ENCODE measurements around the gene CRABP1.
A peak's percentile ranks its signal among the peaks of the same experiment; 100 is the strongest.

The CRABP1 gene

GRCh38 chr15:78340231-78341056 lies at the start of gene CRABP1:
TSS of gene CRABP1 (plus strand) at chr15:78340353. CDS start at chr15:78340429, 76 bp downstream.
- DNase-seq (ENCODE audit: low read depth) = no peak

GRCh38 chr15:78291052-78291451 lies 49.1 kb upstream of the CRABP1 start:
- no peak for DNase-seq (ENCODE audit: low read depth)

- no peak for DNase-seq (ENCODE audit: low read depth)
These were observed 48.5 kb upstream of the CRABP1 start for GRCh38 chr15:78291698-78292097.

- no peak for DNase-seq (ENCODE audit: low read depth)
These were observed 47.9 kb upstream of the CRABP1 start for GRCh38 chr15:78292219-78292618.

- peak; percentile 82 for DNase-seq (ENCODE audit: low read depth)
These were observed 40.8 kb upstream of the CRABP1 start, which contains the start of gene SKIC8 for GRCh38 chr15:78299101-78299930. TSS of gene SKIC8 (minus strand) at chr15:78299609. CDS start at chr15:78295686, 3,923 bp downstream.

- DNase-seq (ENCODE audit: low read depth) = no peak
These were observed 38.8 kb upstream of the CRABP1 start for GRCh38 chr15:78301326-78301725.

- no peak for DNase-seq (ENCODE audit: low read depth)
These were observed 38.3 kb upstream of the CRABP1 start for GRCh38 chr15:78301828-78302227.

GRCh38 chr15:78302579-78303312 lies 37.4 kb upstream of the CRABP1 start:
- no peak for DNase-seq (ENCODE audit: low read depth)

- DNase-seq (ENCODE audit: low read depth) = no peak
These were observed 35.7 kb upstream of the CRABP1 start for GRCh38 chr15:78304216-78305066.

GRCh38 chr15:78306176-78306774 lies 33.9 kb upstream of the CRABP1 start:
- DNase-seq (ENCODE audit: low read depth) = no peak

GRCh38 chr15:78307976-78308375 lies 32.2 kb upstream of the CRABP1 start:
- no peak for DNase-seq (ENCODE audit: low read depth)

- DNase-seq (ENCODE audit: low read depth) = peak; percentile 14
These were observed 31.6 kb upstream of the CRABP1 start for GRCh38 chr15:78308422-78309032.

GRCh38 chr15:78311292-78311691 lies 28.9 kb upstream of the CRABP1 start:
- no peak for DNase-seq (ENCODE audit: low read depth)

- no peak for DNase-seq (ENCODE audit: low read depth)
These were observed 27.6 kb upstream of the CRABP1 start for GRCh38 chr15:78312536-78312935.

GRCh38 chr15:78312957-78313356 lies 27.2 kb upstream of the CRABP1 start:
- no peak for DNase-seq (ENCODE audit: low read depth)

GRCh38 chr15:78313383-78313782 lies 26.8 kb upstream of the CRABP1 start:
- DNase-seq (ENCODE audit: low read depth) = no peak

- DNase-seq (ENCODE audit: low read depth) = no peak
These were observed 26.0 kb upstream of the CRABP1 start for GRCh38 chr15:78314181-78314581.

GRCh38 chr15:78315686-78316282 lies 24.4 kb upstream of the CRABP1 start:
- no peak for DNase-seq (ENCODE audit: low read depth)

- no peak for DNase-seq (ENCODE audit: low read depth)
These were observed 23.7 kb upstream of the CRABP1 start for GRCh38 chr15:78316283-78317083.

All from activated T-cell treated with anti-CD3 and anti-CD28 coated beads for 1 hour (primary cell).